Natural killer cell (primary cell): ENCODE data around the gene LRSAM1. TPM values are rescaled to one million over a fixed set of nuclear protein-coding genes. Genes with fewer than 3 reads are reported as not detected.

Experiments
- ATAC-seq, 3 donors: fragments of 150-1000 bp in 2 of 3; fragments of 200-7000 bp in 1 of 3; cut with Tn5 transposase; 1 replicate in 1 of 3; 2 replicates in 2 of 3; pipeline ENCODE4 v1.10.0; 2021; ENCODE audit warnings: mild to moderate bottlenecking in 2 of 3, moderate library complexity in 2 of 3
- DNase-seq, 2 donors: peaks; one replicate each; pipeline versions ENCODE4 v3.0.0 to v3.0.0-alpha.2; 2013 to 2021; ENCODE audit warnings: mixed read lengths in 1 of 2
- H3K27ac ChIP-seq: one replicate; pipeline ENCODE4 v1.5.1; 2013; ENCODE audit warnings: mild to moderate bottlenecking, low read length
- H3K27me3 ChIP-seq: one replicate; pipeline ENCODE4 v1.6.1; 2013; ENCODE audit warnings: low read length; ENCODE audit not compliant: control insufficient read depth, insufficient read depth
- H3K36me3 ChIP-seq: one replicate; pipeline ENCODE4 v1.6.1; 2013; ENCODE audit warnings: low read length; ENCODE audit not compliant: control insufficient read depth, insufficient read depth
- H3K4me1 ChIP-seq: one replicate; pipeline ENCODE4 v1.6.1; 2013; ENCODE audit warnings: low read length; ENCODE audit not compliant: control insufficient read depth, insufficient read depth
- H3K4me3 ChIP-seq: one replicate; pipeline ENCODE4 v1.5.1; 2013; ENCODE audit warnings: low read length
- H3K9me3 ChIP-seq: one replicate; pipeline ENCODE4 v1.6.1; 2013; ENCODE audit warnings: low read length; ENCODE audit not compliant: control insufficient read depth, insufficient read depth
- H3K27ac Mint-ChIP-seq, 2 donors: one replicate each; pipeline ENCODE4 v1.8.0; 2022; ENCODE audit warnings: mild to moderate bottlenecking in 2 of 2, mixed read lengths in 2 of 2, moderate library complexity in 1 of 2
- H3K27me3 Mint-ChIP-seq, 2 donors: one replicate each; pipeline ENCODE4 v1.8.0; 2022; ENCODE audit warnings: low read depth in 2 of 2, mixed read lengths in 2 of 2
- H3K36me3 Mint-ChIP-seq: one replicate; pipeline ENCODE4 v1.8.0; 2022; ENCODE audit warnings: mixed read lengths
- H3K4me1 Mint-ChIP-seq, 2 donors: one replicate each; pipeline ENCODE4 v1.8.0; 2022; ENCODE audit warnings: mixed read lengths in 2 of 2
- H3K4me3 Mint-ChIP-seq: one replicate; pipeline ENCODE4 v1.8.0; 2022; ENCODE audit warnings: mild to moderate bottlenecking, moderate library complexity, mixed read lengths
- H3K9me3 Mint-ChIP-seq, 2 donors: one replicate each; pipeline ENCODE4 v1.8.0; 2022; ENCODE audit warnings: mixed read lengths in 2 of 2
- WGBS: methylation state at CpG from one replicate; pipeline ENCODE4 v1.1.7; 2013; ENCODE audit warnings: missing lambda C conversion rate; ENCODE audit not compliant: insufficient coverage; 5-methylcytosine and 5-hydroxymethylcytosine counted together
- intact Hi-C: fragments of 100-400 bp; cut with micrococcal nuclease; formaldehyde crosslinking; loops from one replicate; pipeline ENCODE4 v1.14.2; 2022
- total RNA-seq, 4 donors: library from RNA; stranded (reverse); fragments of 120-200 nt in 1 of 4; gene quantifications; one replicate each; pipeline versions ENCODE4 v1.2.3 to v1.2.4, GENCODE V29; 2013 to 2022
- TF ChIP-seq, protein P1 (sequence below): fragments of 200-600 bp; IDR thresholded peaks from one replicate; pipeline ENCODE4 v1.8.0; 2022; ENCODE audit warnings: antibody characterized with exemption

LRSAM1 gene
- total RNA-seq, 3 donors from 2014 or later (not counting 1 experiment from before 2014, with no cell fraction given) = 17.4 to 24.6 (median 20.7) TPM

DNA sequence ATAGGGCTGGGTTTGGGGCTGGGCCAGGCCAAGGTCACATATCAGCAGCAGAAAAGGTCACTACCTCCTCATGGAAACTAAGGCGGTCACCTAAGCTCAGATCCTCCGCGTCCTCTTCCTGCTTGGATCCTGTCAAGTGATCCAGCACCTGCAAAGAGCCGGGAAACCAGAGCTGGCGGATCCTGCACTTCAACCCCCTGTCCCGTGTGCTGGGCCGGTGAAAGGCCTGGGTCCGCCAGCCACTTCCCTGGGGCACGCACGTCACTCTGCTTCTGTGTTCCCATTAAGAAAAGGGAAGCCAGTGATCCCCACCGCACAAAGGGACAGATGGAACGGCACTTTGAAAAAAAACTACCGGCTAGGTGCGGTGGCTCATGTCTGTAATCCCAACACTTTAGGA is 99.4 kb downstream of the LRSAM1 start:
- H3K9me3 ChIP-seq = no peaks in the 10 kb centered on the region
- no peaks in the 10 kb centered on the region for H3K36me3 ChIP-seq
- 96% methylated on average over 14 of the region's 14 CpGs for WGBS
- H3K27me3 Mint-ChIP-seq = peaks cover 0 to 6% of the 10 kb centered on the region in 2 donors
- DNase-seq = no peak
- no peak overlapping the region for H3K4me3 Mint-ChIP-seq
- H3K36me3 Mint-ChIP-seq = no peaks in the 10 kb centered on the region
- peaks cover 2 to 26% of the 10 kb centered on the region in 2 donors for H3K4me1 Mint-ChIP-seq
- H3K4me1 ChIP-seq = peaks cover 17% of the 10 kb centered on the region
- TF ChIP-seq, protein P1, sequence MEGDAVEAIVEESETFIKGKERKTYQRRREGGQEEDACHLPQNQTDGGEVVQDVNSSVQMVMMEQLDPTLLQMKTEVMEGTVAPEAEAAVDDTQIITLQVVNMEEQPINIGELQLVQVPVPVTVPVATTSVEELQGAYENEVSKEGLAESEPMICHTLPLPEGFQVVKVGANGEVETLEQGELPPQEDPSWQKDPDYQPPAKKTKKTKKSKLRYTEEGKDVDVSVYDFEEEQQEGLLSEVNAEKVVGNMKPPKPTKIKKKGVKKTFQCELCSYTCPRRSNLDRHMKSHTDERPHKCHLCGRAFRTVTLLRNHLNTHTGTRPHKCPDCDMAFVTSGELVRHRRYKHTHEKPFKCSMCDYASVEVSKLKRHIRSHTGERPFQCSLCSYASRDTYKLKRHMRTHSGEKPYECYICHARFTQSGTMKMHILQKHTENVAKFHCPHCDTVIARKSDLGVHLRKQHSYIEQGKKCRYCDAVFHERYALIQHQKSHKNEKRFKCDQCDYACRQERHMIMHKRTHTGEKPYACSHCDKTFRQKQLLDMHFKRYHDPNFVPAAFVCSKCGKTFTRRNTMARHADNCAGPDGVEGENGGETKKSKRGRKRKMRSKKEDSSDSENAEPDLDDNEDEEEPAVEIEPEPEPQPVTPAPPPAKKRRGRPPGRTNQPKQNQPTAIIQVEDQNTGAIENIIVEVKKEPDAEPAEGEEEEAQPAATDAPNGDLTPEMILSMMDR = no peak
- H3K4me3 ChIP-seq = no peak overlapping the region
- H3K9me3 Mint-ChIP-seq = no peaks in the 10 kb centered on the region
- intact Hi-C loops = no loop called here
- H3K27ac ChIP-seq = no peak overlapping the region
- no peak overlapping the region for H3K27ac Mint-ChIP-seq
- no peak for ATAC-seq
- H3K27me3 ChIP-seq = no peaks in the 10 kb centered on the region

Other genes starting within 250 kb of the LRSAM1 start
- gene GARNL3, start 186.7 kb upstream of the LRSAM1 start, total RNA-seq = 1 to 10 TPM; 3.8 to 6.0 (median 6.0) TPM
- gene SLC2A8, start 54.3 kb upstream of the LRSAM1 start, total RNA-seq = 10 to 100 TPM; 21.1 to 30.6 (median 30.0) TPM
- gene ZNF79, start 27.1 kb upstream of the LRSAM1 start, total RNA-seq = 10 to 100 TPM; 13.8 to 16.1 (median 14.2) TPM
- gene RPL12, start 104 bp upstream of the LRSAM1 start, total RNA-seq = 100 to 1,000 TPM; 561 to 770 (median 724) TPM
- gene STXBP1, start 160.8 kb downstream of the LRSAM1 start, total RNA-seq = 1 to 10 TPM in 2 of 3 donors, under 1 TPM in 1; 0.97 to 1.8 (median 1.6) TPM